Measurements from ENCODE around the gene EPN2.
A peak's percentile ranks its signal among the peaks of the same experiment; 100 is the strongest.

Gene EPN2

GRCh38 chr17:19315104-19315503 lies 77.9 kb downstream of the EPN2 start:
- TF ChIP-seq CTCF (IDR thresholded peaks at IDR 0.05; ENCODE audit: insufficient read depth, low read length, missing control alignments): no peak
- POLR2A ChIA-PET: no interaction called here
- CTCF ChIA-PET: no interaction called here

GRCh38 chr17:19316761-19317358 lies 79.7 kb downstream of the EPN2 start:
- POLR2A ChIA-PET: no interaction called here
- no peak for TF ChIP-seq CTCF (IDR thresholded peaks at IDR 0.05; ENCODE audit: insufficient read depth, low read length, missing control alignments)
- DNase-seq (ENCODE audit: low read depth, low spot score): no peak
- CTCF ChIA-PET: interaction anchor here (0.9 to 1.5 kb wide), 4 partner anchors 10 to 130 kb away, joined by 3 to 4 read pairs (median 4); partner anchors contain the start of gene B9D1
- no peak overlapping the region for H3K4me3 ChIP-seq (ENCODE audit: low read depth, low read length)

More at GRCh38 chr17:19315104-19315503, 77.9 kb downstream of the EPN2 start:
- H3K4me3 ChIP-seq (ENCODE audit: low read depth, low read length): no peak overlapping the region
- DNase-seq (ENCODE audit: low read depth, low spot score): no peak

DNA sequence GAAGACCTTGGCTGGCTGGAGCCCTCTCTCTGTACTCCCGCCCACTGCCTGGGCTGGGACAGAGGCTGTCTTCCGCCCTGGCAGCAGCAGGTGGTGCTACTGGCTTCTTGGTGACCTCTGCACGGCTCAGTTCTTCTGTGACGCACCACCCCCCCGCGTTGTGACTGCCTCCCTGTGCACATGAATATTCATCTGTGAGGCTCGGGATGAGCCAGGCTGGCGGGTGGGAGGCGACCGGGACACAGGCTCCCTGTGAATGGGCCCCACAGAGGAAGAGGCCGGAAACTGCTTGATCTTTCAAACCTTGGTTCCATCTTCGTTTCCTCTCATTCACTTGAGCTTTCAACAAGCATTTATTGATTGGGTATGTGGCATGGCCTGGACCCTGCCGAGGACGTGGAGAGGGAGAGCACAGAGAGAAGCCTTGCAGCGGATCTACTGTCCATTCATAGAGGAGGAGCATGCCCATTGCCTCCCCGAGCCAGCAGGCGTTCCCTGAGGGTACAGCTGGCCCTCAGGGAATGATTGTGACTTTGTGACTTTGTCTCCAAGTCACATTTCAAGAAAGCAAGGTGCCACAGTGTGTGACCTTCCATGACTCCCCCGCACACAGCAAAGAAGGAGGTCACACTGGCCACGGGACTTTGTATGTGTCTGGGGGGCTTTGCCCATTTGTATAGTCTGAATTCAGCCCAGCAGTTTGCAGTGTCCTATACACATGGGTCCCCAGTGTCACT lies 80.4 kb downstream of the EPN2 start:
- peak; percentile 48 for TF ChIP-seq CTCF (IDR thresholded peaks at IDR 0.05; ENCODE audit: insufficient read depth, low read length, missing control alignments)
- CTCF ChIA-PET: interaction anchor here (0.9 to 1.1 kb wide), 2 partner anchors 10 to 329 kb away, joined by 3 to 5 read pairs; no protein-coding TSS in a partner anchor
- POLR2A ChIA-PET: no interaction called here
- DNase-seq (ENCODE audit: low read depth, low spot score): peak; percentile 29
- H3K4me3 ChIP-seq (ENCODE audit: low read depth, low read length): no peak overlapping the region

GRCh38 chr17:19318611-19319010 lies 81.4 kb downstream of the EPN2 start:
- TF ChIP-seq CTCF (IDR thresholded peaks at IDR 0.05; ENCODE audit: insufficient read depth, low read length, missing control alignments): no peak
- H3K4me3 ChIP-seq (ENCODE audit: low read depth, low read length): no peak overlapping the region
- DNase-seq (ENCODE audit: low read depth, low spot score): no peak
- ChIA-PET POLR2A (no interaction called here), CTCF (interaction anchor here (1.1 kb wide), 1 partner anchor 328 kb away, joined by 5 read pairs; no protein-coding TSS in a partner anchor)

DNA sequence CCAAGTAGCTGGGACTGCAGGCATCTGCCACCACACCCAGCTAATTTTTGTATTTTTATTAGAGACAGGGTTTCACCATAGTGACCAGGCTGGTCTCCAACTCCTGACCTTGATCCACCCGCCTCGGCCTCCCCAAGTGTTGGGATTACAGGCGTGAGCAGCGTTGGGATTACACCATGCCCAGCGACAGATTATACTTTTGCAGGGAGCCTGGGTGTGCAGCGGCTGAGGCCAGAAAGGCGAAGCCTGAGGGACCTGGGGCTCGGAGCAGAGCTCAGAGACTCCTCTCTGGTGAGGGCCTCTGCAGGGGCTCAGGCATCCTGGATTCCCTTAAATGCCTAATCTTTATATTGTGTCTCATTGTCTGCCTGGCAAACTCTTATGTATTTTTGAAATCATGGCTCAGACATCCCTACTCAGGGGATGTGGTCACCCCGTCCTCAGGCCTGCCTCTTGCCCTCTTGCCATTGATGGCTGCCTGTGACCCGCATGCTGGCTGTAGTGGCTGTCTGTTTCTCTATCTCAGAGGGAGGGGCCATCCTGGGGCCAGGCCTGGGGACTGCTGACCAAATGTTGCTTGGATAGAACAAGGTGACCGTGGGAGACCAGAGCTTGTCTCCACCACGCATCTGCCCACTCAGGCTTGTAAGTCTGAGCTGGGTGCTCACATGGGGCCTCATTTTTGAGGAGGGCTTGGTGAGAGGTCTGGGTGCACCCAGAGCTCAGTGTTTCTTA lies 82.8 kb downstream of the EPN2 start:
- CTCF ChIA-PET: no interaction called here

More for the DNA sequence above, 82.8 kb downstream of the EPN2 start:
- TF ChIP-seq CTCF (IDR thresholded peaks at IDR 0.05; ENCODE audit: insufficient read depth, low read length, missing control alignments): no peak
- DNase-seq (ENCODE audit: low read depth, low spot score): no peak
- POLR2A ChIA-PET: interaction anchor here (0.6 kb wide), 1 partner anchor 39 kb away, joined by 3 read pairs; no protein-coding TSS in a partner anchor
- no peak overlapping the region for H3K4me3 ChIP-seq (ENCODE audit: low read depth, low read length)

Data from AG04449 (cell line).